Retina (tissue), 1 donor: ENCODE measurements around the gene DTX4.

Experiments
- DNase-seq: peaks from one replicate; pipeline ENCODE4 v3.0.0-alpha.2; 2016

Gene DTX4

DNA sequence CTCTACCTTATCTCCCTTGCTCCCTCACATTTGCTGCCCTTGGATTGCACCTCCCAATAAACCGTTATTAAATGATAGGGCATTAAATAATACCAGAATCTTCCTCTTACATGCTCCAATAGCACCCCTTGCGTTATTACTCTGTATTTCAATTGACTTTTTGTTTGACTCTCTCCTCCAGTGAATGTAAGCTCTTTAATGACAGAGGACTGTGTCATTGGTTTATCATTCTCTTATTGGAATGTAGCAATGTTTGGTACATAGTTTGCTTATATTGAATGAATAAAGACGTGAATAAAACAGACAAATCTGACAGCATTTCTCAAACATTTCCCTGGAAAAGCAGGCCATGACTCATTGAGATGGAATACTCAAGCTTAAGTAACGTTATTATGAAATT lies 49.5 kb downstream of the DTX4 start:
- no peak for DNase-seq

DNA sequence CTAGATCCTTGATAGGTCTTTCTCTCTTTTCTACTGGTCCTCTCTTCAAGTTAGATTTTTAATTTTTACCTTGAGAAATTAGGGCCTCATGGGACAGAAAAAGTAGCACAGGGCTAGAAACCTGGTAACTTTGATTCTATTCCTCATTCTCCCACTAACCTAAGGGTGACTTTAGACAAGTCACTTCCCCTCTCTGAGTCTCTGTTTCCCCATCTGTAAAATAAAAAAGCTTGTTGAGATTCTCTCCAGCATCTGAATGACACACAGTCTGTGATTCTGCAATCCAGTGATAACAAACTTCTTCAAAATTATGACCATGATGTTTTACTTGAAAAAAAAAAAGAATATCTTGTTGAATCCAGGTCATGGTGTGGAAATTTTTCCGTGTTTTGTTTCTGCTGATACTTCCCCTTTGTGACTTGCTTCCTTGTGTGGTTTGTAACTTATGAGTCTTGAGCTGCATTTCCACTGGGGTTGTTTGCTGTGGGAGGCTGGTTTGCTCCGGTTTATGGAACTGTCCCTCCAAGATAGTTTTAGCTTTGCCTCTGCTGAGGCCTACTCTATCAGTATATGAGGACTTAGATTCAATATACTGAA lies 50.6 kb downstream of the DTX4 start:
- no peak for DNase-seq

DNA sequence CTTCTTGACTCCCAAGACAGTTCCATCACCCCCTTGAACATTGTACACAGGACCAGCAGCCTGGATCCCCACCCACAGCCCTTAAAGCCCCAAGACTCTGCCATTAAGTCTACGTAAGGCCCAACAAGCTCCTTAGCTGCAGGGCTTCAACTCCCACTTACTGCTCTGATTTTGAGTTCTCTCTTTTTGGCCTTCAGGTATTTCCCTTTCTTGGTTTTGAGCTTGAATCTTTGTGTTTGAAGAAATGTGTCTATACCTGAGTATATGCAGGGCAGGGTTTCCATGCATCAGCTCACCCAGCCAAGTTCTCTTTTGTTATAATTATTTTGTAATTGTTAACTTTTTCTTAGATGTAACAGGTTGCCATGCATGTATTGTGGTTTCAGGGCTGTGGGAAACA lies 51.2 kb downstream of the DTX4 start:
- DNase-seq, result no peak

DNA sequence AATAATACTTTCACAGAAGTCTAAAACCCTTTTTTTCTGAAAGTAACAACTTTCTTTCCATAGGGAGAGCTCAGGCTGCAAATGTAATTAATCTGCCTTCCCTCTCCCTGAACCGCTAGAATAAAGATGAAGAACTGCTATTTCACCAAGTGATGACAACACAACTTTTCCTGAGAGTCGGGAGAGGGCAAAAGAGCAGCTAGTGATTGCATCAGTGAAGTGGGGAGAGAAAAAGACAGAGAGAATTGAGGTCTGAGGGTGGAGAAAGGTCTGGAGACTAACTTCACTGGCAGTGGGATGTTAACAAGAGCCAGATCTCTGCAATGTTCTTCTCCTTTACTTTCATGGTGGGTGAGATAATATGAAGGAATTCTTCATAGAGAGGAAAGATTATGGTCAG lies 51.7 kb downstream of the DTX4 start:
- no peak for DNase-seq

DNA sequence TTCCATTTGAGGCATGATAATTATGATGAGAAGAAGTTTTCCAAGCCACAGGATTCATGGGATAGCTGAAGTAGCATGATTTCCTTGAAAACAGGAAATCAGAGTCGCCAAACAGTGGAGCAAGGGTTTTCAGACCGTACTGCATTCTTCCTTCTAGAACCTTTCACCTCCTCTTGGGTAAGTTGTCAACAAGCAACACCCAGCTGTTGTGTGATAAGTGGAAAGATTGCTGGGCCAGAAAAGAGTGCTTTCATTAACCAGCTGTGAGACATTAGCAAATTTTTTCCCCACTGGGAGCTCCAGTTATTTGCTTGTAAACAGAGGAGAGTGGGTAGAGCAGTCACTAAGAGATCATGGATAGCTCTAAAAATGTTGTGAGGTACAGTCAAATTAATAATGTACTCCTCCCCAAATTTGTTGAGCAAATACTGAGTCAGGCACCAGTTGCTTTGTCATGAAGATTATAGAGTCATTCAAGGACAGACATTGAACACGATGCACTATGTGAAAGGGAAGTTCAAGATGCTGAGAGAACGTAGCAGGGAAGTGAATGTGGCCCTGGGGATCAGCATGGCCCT lies 52.5 kb downstream of the DTX4 start:
- no peak for DNase-seq

DNA sequence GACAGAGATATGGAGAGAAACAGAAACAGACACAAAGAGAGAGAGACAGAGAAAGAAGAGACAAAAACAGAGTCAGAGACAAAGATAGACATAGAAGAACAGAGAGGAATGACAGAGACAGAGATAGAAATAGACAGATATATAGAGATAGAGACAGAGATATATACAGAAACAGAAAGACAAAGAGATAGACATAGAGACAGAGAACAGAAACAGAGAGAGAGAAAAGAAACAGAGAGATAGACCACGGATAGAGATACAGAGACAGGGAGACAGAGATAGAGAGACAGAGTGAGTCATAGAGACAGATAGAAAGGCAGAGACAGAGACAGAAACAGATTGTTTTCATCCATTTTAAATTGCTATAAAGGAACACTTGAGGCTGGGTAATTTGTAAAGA lies 53.1 kb downstream of the DTX4 start:
- DNase-seq, result no peak

DNA sequence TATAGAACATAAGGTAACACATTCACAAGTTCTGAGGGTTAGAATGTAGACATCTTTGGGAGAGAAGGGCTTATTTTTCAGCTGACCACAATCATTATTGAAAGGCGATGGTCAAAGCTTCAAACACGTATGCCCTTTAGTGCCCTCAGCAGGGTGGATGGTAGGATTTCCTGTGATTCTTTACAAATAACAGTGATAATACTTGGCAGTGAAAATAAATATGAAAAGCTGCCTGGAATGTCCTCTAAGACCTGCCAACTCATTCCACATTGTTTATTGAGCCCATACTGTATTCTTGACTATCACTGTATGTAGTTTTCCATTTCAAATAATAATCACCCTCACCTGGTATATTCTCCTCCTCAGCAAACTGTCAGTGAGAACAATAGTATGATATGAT lies 54.5 kb downstream of the DTX4 start:
- DNase-seq, result no peak

DNA sequence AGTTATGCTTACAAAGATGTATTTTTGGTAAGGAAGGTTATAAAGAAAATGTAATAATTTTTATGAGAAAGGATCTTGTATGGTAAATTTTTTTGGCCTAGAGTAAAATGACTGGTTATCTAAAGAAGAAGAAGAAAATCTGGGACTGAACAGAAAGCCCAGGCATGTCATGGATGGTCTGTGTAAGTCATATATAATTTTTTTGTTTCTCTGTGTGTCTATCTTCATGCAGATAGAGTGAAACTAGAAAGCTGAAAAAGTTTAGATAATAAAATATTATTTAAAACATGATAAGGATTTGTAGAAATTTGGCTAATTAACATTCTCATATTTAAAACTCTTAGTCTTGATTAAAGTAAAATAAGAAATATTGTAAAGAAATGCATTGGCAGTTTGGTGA lies 68.4 kb downstream of the DTX4 start:
- DNase-seq, result no peak

DNA sequence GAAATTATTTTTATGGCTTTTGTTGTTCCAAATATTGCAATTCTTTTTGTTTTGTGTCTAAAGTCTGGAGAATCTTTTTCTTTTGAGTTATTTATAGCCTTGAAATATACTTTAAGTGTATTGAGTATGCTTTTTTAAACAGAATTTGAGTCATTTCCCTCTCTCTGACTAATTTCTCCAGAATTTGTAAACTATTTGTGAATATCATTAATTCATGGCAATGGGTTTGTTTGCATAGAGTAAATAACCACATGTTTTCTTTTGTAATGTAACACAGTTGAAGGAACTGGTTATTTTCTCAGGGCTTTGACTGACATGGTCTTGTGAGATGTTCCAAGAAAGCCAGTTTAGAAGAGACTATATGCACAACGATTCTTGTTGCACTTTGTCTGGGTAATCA lies 71.7 kb downstream of the DTX4 start:
- no peak for DNase-seq

DNA sequence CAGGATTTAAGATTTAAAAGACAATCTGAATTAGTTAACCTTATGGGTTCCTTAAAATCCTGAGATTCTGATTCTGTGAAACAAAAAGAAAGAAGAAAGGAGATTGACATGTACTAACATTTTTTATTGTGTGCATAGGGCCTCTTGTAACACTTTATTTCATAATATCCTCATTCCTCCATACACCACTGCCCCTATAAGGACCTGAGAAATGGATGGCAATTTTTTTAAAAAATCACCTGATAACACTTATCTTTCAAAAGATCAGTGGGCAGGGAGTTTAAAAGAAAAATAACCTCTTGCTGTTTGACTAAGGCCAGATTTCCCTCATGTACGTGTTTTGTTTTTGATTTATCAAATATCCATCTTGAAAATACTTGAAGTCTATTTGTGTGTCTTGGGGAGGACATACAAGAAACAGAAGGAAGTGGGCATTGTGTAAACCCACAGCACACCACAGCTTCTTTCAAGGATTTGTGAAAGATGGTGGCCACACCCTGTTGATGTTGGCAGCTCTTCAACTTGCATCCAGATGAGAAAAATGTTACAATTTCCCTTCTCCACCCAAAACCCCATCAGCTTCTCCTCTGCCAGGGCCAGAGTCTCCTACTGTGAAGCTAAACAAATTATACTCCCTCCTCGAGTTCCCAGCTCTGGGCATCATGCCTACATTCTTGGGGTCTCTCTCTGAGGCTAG lies 75.7 kb downstream of the DTX4 start:
- DNase-seq, result no peak

DNA sequence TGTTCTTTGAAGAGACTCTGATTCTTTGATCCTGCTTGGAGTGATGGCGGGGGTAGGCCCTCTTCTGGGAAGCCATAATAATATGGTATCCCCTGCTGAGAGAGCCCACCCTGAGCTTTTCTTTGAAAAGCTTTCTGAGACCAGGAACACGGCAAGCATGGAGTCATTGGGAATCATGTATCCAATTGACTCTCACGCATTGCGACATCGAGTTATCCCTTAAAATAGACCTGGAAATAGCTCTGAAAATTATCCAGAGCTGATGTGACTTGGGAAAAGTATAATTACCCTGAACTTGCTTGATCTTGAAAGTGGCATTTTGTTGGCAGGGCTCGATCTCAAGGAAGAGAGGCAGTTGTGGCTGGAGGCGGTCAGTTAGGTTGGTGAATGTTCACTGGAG lies 77.6 kb downstream of the DTX4 start:
- no peak for DNase-seq

DNA sequence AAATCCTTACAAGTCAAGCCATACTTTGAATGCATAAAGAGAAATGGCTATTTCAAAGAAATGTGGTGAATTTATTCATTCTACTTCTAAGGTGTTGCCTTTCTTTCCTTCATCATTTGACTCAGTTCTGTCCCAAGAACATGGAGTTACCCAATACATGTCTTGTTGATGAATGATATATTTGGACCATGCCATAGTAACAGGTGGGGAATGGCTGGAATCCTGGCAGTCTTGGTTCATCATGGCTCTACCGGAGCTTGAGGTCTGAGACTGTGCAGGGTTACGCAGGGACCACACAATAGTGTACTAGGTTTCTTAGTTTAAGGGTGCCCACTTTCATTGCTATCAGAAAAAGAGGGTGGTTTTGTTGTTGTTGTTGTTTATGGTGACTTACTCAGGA lies 81.1 kb downstream of the DTX4 start:
- no peak for DNase-seq

DNA sequence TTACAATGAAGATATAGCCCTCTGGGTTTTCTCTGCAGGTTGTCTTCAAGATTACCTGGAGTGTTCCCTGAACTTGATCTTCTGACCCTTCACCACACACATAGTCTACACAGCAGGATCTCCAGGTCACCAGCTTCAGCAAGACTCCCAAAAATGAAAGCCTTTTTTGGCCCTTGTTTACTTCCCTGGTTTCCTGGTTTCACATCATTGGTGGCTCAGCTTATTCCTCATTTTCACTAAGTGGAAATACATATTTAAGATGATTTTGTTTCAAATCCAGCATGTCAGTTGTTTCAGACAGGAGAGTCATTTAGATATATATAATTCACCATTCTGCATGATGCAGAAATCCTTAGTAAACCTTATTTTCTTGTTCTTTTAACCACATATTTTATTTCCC lies 82.4 kb downstream of the DTX4 start:
- DNase-seq, result no peak

DNA sequence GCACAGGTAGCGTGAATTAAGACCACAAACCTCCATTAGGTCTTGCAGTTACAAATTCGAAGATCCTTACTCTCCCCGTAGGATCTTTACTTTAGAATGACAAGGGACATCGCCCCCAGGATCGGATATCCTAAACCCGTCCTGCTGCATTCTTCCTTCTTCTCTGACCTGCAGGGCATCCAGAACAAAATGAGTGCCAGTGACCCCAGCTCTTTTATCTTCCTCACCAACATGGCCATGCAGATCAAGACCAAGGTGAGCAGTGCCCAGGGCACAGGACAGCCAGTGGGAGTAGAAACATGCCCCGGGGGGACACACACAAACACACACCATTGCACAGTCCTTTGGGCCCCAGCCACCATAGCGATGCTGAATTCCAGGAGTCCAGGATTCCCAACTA lies 83.3 kb downstream of the DTX4 start:
- DNase-seq, result no peak
